MM.1S (cell line): ENCODE data around the gene SYTL3.

Experiments
- CTCF ChIP-seq: fragments of 300-600 bp; sonication (generic); IDR thresholded peaks from 2 replicates; pipeline ENCODE4 v1.5.1; 2016; ENCODE audit warnings: antibody characterized with exemption, low read length, mixed read lengths
- EZH2phosphoT487 ChIP-seq: fragments of 300-600 bp; sonication (generic); IDR thresholded peaks from 2 replicates; pipeline ENCODE4 v1.6.1; 2018; ENCODE audit warnings: antibody characterized with exemption, low read length

GRCh38 chr6:158660333-158660754 lies 10.5 kb downstream of the SYTL3 start:
- TF ChIP-seq CTCF (peak; percentile 53), EZH2phosphoT487 (no peak)
